OCI-LY1 (cell line): Measurements from ENCODE around the gene NOS3.

Source experiments
- H2AFZ ChIP-seq: fragments of 200-600 bp; sonication (generic), shearing (Covaris generic); 2 replicates; pipeline ENCODE4 v1.6.0; 2014; ENCODE audit warnings: antibody characterized with exemption, mild to moderate bottlenecking, low read length
- H3F3A ChIP-seq: fragments of 200-600 bp; sonication (generic), shearing (Covaris generic); 2 replicates; pipeline ENCODE4 v1.6.0; 2014; ENCODE audit warnings: mild to moderate bottlenecking, antibody characterized with exemption, low read length, moderate library complexity; ENCODE audit not compliant: insufficient read depth
- H3K27ac ChIP-seq: fragments of 200-600 bp; sonication (generic); 2 replicates; pipeline ENCODE4 v1.5.1; 2014; ENCODE audit warnings: low read length, mixed run types, mild to moderate bottlenecking, low read depth; ENCODE audit not compliant: poor library complexity, severe bottlenecking
- H3K27me3 ChIP-seq: fragments of 200-600 bp; sonication (generic); 2 replicates; pipeline ENCODE4 v1.6.0; 2014; ENCODE audit warnings: antibody characterized with exemption, mild to moderate bottlenecking, low read length, moderate library complexity; ENCODE audit not compliant: insufficient read depth
- H3K36me3 ChIP-seq: fragments of 200-600 bp; sonication (generic); 2 replicates; pipeline ENCODE4 v1.6.1; 2014; ENCODE audit warnings: mild to moderate bottlenecking, antibody characterized with exemption, low read length, moderate library complexity, mixed read lengths; ENCODE audit not compliant: insufficient read depth
- H3K4me1 ChIP-seq: fragments of 200-600 bp; sonication (generic); 2 replicates; pipeline ENCODE4 v1.5.1; 2014; ENCODE audit warnings: mild to moderate bottlenecking, low read length, moderate library complexity; ENCODE audit not compliant: insufficient read depth, severe bottlenecking
- H3K4me2 ChIP-seq: fragments of 200-600 bp; sonication (generic), shearing (Covaris generic); 2 replicates; pipeline ENCODE4 v1.6.1; 2014; ENCODE audit warnings: low read length
- H3K4me3 ChIP-seq: fragments of 200-600 bp; sonication (generic); 2 replicates; pipeline ENCODE4 v1.5.1; 2014; ENCODE audit warnings: low read length, low read depth, mild to moderate bottlenecking, mixed read lengths; ENCODE audit not compliant: poor library complexity, severe bottlenecking
- H3K79me2 ChIP-seq: fragments of 200-600 bp; shearing (Covaris generic); 2 replicates; pipeline ENCODE4 v1.6.1; 2016; ENCODE audit warnings: mixed run types, low read length, mixed read lengths; ENCODE audit not compliant: insufficient read depth
- H3K9ac ChIP-seq: fragments of 200-600 bp; sonication (generic), shearing (Covaris generic); 2 replicates; pipeline ENCODE4 v1.6.1; 2014; ENCODE audit warnings: mild to moderate bottlenecking, low read length, mixed read lengths
- H3K9me2 ChIP-seq: fragments of 200-600 bp; sonication (generic), shearing (Covaris generic); 2 replicates; pipeline ENCODE4 v1.6.1; 2014; ENCODE audit warnings: low read depth, mild to moderate bottlenecking, low read length, mixed read lengths
- H3K9me3 ChIP-seq: fragments of 200-600 bp; shearing (Covaris generic); 2 replicates; pipeline ENCODE4 v1.6.1; 2014; ENCODE audit warnings: low read length, mixed read lengths
- H4K20me1 ChIP-seq: fragments of 200-600 bp; sonication (generic), shearing (Covaris generic); 2 replicates; pipeline ENCODE4 v1.6.0; 2016; ENCODE audit warnings: mild to moderate bottlenecking, low read length; ENCODE audit not compliant: insufficient read depth
- EZH2 ChIP-seq: fragments of 200-600 bp; sonication (generic), shearing (Covaris generic); IDR thresholded peaks from 2 replicates; pipeline ENCODE4 v1.8.0; 2017; ENCODE audit warnings: borderline replicate concordance, mixed run types, mild to moderate bottlenecking, antibody characterized with exemption, low read length, moderate library complexity, mixed read lengths
- TF ChIP-seq, protein P1 (sequence below): fragments of 200-600 bp; sonication (generic), shearing (Covaris generic); IDR thresholded peaks from 2 replicates; pipeline ENCODE4 v1.5.1; 2017; ENCODE audit warnings: mild to moderate bottlenecking, antibody characterized with exemption, low read length, moderate library complexity, mixed read lengths

Gene NOS3

DNA sequence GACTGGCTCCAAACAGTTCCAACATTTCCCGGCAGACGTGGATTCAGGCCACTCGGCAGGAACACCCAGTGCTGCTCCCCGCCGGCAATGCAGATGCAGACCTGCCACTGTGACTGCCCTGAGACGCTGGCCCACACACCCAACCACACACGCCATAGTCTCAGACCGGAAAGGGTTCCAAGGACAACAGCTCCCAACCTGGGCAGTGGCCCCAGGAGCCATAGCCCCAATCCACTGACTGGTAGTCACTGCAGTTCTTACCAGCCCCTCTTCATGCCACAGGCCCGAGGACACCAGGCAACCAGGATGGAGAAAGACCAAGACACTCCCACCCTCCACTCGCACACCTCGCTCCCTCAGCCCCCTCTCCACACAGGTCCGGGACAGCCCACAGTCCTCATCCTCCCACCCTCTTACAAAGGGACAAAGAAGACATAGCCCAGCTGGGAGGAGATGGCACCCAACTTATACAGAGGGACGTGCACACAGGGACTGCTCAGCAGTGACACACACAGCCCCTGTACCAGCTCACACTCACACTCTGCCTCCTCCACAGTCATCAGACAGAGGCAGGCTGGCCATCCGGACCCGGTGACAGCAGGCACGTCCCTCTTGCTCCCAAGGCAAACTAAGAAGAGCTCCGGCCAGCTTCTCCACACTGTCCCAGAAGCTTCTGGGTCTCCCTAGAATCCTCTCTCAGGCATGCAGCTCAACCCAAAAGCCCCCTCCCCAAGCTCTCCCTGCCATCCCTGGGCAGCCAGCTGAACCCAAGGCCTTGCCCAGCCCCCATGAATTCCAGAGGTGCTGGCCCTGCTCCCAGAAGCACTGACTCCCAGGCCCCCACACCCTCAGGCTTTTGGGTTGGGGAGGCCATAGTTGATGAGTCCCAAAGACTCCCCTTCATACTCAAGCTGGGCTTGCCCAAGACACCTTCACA lies 37.5 kb upstream of the NOS3 start:
- no peaks in the 10 kb centered on the region for H3F3A ChIP-seq
- H3K4me3 ChIP-seq = no peak overlapping the region
- no peak overlapping the region for H2AFZ ChIP-seq
- H4K20me1 ChIP-seq = no peaks in the 10 kb centered on the region
- no peaks in the 10 kb centered on the region for H3K4me1 ChIP-seq
- H3K9me2 ChIP-seq = no peaks in the 10 kb centered on the region
- no peaks in the 10 kb centered on the region; the same call in 1 of the 2 replicates for H3K27me3 ChIP-seq
- H3K36me3 ChIP-seq = no peaks in the 10 kb centered on the region
- no peaks in the 10 kb centered on the region for H3K79me2 ChIP-seq
- TF ChIP-seq, protein P1, sequence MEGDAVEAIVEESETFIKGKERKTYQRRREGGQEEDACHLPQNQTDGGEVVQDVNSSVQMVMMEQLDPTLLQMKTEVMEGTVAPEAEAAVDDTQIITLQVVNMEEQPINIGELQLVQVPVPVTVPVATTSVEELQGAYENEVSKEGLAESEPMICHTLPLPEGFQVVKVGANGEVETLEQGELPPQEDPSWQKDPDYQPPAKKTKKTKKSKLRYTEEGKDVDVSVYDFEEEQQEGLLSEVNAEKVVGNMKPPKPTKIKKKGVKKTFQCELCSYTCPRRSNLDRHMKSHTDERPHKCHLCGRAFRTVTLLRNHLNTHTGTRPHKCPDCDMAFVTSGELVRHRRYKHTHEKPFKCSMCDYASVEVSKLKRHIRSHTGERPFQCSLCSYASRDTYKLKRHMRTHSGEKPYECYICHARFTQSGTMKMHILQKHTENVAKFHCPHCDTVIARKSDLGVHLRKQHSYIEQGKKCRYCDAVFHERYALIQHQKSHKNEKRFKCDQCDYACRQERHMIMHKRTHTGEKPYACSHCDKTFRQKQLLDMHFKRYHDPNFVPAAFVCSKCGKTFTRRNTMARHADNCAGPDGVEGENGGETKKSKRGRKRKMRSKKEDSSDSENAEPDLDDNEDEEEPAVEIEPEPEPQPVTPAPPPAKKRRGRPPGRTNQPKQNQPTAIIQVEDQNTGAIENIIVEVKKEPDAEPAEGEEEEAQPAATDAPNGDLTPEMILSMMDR = no peak
- H3K27ac ChIP-seq = no peak overlapping the region
- H3K9ac ChIP-seq = no peak overlapping the region
- no peaks in the 10 kb centered on the region for H3K9me3 ChIP-seq
- H3K4me2 ChIP-seq = no peak overlapping the region

DNA sequence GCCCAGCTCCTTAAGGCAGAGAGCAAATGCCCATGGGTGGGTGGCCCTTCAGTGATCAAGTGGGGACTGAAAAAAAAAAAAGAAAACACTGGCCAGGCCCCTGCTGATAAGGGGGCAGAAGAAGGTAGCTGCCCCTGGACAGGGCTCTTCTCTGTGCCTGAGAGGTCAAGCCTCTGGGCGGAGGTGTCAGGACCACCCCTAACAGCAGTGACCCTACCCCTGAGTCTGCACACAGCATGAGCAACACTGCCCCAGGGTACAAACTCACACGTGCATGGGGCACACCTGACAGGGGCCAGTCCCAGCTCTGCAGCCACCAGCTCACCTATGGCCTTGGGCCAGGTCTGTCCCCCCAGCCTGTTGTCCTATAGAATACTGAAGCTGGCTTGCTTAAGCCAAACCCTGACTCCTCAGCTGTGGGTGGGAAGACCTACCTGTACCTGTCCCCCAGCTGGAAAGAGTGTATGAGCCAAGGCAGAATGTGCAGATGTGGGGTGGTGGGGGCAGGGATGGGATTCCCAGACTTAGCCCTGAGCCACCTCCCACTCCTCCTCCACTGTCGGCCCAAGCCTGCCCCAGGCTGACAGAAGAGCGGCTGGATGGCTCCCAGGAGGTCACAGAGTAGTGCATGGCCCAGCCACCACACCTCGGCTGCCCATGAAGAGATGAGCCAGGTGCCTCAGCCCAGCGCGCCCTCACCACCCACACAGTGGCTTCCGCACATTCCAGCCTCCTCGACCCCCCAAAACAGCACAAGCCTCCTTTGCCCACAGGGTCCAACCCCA lies 36.4 kb upstream of the NOS3 start:
- Histone ChIP-seq H3K4me2 (no peak overlapping the region), H3K27ac (no peak overlapping the region), H3K9me2 (no peaks in the 10 kb centered on the region), H2AFZ (no peak overlapping the region), H3F3A (no peaks in the 10 kb centered on the region), H3K79me2 (no peaks in the 10 kb centered on the region), H3K9ac (no peak overlapping the region), H4K20me1 (no peaks in the 10 kb centered on the region), H3K36me3 (no peaks in the 10 kb centered on the region), H3K27me3 (no peaks in the 10 kb centered on the region; the same call in 1 of the 2 replicates), H3K4me1 (no peaks in the 10 kb centered on the region), H3K9me3 (no peaks in the 10 kb centered on the region), H3K4me3 (no peak overlapping the region)
- no peak for TF ChIP-seq EZH2
- TF ChIP-seq, protein P1 = no peak

DNA sequence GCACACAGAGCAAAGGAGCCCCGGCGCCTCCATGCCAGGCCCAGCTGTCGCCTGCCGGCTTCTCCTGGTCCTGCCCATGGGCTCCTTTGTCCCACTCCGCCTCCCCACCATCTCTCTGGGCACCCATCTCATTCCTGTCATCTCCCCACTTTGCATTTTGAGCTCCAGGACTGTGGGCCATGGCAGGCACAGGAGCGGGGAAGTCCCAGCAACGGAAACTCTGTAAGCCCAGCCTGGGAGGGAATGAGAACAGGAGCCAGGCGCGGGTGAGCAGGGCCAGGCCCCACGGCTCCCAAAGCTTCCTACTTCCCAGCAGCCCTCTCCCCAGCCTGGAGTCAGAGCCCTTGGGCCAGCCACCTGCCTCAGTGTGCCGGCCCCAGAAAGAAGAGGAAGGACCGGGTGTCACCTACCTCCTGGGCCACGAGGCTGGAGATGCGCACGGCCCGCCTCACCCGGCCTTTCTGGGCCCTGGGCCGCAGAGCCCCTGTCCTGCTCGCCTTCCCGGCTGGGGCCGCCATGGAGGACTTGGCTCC lies 35.8 kb upstream of the NOS3 start:
- Histone ChIP-seq H3K9me2 (no peaks in the 10 kb centered on the region), H3K4me1 (no peaks in the 10 kb centered on the region), H3K27me3 (no peaks in the 10 kb centered on the region; the same call in 1 of the 2 replicates), H3K27ac (no peak overlapping the region), H3K9me3 (no peaks in the 10 kb centered on the region), H3K79me2 (no peaks in the 10 kb centered on the region), H3F3A (no peaks in the 10 kb centered on the region), H3K4me2 (no peak overlapping the region), H3K36me3 (no peaks in the 10 kb centered on the region), H3K4me3 (no peak overlapping the region), H3K9ac (no peak overlapping the region), H2AFZ (no peak overlapping the region), H4K20me1 (no peaks in the 10 kb centered on the region)
- TF ChIP-seq EZH2 = no peak
- TF ChIP-seq, protein P1 = no peak
